ENCODE measurements around the gene C1orf35. TPM values are rescaled to one million over a fixed set of nuclear protein-coding genes. Genes with fewer than 3 reads are reported as not detected.

C1orf35 gene
- total and polyA plus RNA-seq, 2 of the 8 experiments (the other 6 are each of a cell fraction or from before 2014, with no cell fraction given) = 18.6 to 19.9 TPM

- no peak for TF ChIP-seq NANOG (IDR thresholded peaks at IDR 0.05; ENCODE audit: insufficient read depth, low read depth, low read length, poor library complexity, severe bottlenecking)
- no peak; the same call in 1 of the 2 replicates for TF ChIP-seq PHF8 (conservative IDR thresholded peaks at IDR 0.05; ENCODE audit: low read depth, low read length)
- no peak for TF ChIP-seq RFX5 (IDR thresholded peaks at IDR 0.05; ENCODE audit: borderline replicate concordance, low read depth, low read length)
- TF ChIP-seq FOSL1 (IDR thresholded peaks at IDR 0.05; ENCODE audit: insufficient read depth, low read depth, low read length) = no peak
Observed at GRCh38 chr1:228101994-228102790, 933 bp downstream of the C1orf35 start (continued).
